HepG2 (cell line): ENCODE results near the gene ETV5. TPM values are rescaled to one million over a fixed set of nuclear protein-coding genes. Genes with fewer than 3 reads are reported as not detected.

ENCODE experiments used
- ATAC-seq: fragments of 200-7000 bp; cut with Tn5 transposase; 3 replicates; pipeline ENCODE4 v1.9.1; 2020; ENCODE audit warnings: mild to moderate bottlenecking, moderate library complexity
- BruUV-seq: library from RNA; stranded (reverse); fragments of 400-500 nt; replicated peaks from 2 replicates; lab custom pipeline; 2021; lab: Mats Ljungman, UMichigan
- CTCF ChIA-PET: fragments of 300-600 bp; formaldehyde crosslinking; extraction: SDS; loops from one replicate; lab custom pipeline; 2021; ENCODE audit warnings: low total read pairs, inconsistent platforms, low intra/inter-chr PET ratio; lab: Yijun Ruan, JAX
- POLR2A ChIA-PET: fragments of 350-600 bp; sonication (Branson Sonifier 250); formaldehyde crosslinking; loops from one replicate; lab custom pipeline; 2020; ENCODE audit warnings: antibody characterized with exemption, inconsistent platforms; lab: Yijun Ruan, JAX
- DNase-seq: peaks from one replicate; pipeline ENCODE4 v3.0.0-alpha.2; 2015; ENCODE audit warnings: low spot score
- FAIRE-seq: peaks from 3 replicates; lab custom pipeline; 2011; peaks lifted over from hg19 to GRCh38; lab: Jason Lieb, UNC
- H2AFZ ChIP-seq: one replicate; pipeline ENCODE4 v1.6.1; 2011; ENCODE audit warnings: low read length, inconsistent platforms
- H3K27ac ChIP-seq: fragments of 300-600 bp; 3 replicates; pipeline ENCODE4 v1.8.0; 2011; ENCODE audit warnings: mixed run types, mild to moderate bottlenecking, mixed read lengths, low read length, inconsistent platforms; ENCODE audit not compliant: insufficient read depth; ENCODE audit errors: extremely low read length
- H3K27me3 ChIP-seq, 2 experiments: fragments of 200-600 bp in 1 of 2; 2 replicates in 1 of 2; 3 replicates in 1 of 2; pipeline versions ENCODE4 v1.6.0 to v1.8.0; 2011; ENCODE audit warnings: low read length in 2 of 2, mild to moderate bottlenecking in 2 of 2, moderate library complexity in 2 of 2, inconsistent platforms in 1 of 2; ENCODE audit not compliant: insufficient read depth in 2 of 2, control insufficient read depth in 1 of 2
- H3K36me3 ChIP-seq, 2 experiments: fragments of 200-600 bp in 1 of 2; replicated peaks in 1 of 2; 2 replicates in 1 of 2; 3 replicates in 1 of 2; pipeline versions ENCODE4 v1.5.1 to v1.8.0; 2011; ENCODE audit warnings: low read length in 2 of 2, inconsistent platforms in 1 of 2; ENCODE audit not compliant: insufficient read depth in 2 of 2, control insufficient read depth in 1 of 2
- H3K4me1 ChIP-seq: 2 replicates; pipeline ENCODE4 v1.5.1; 2012; ENCODE audit warnings: low read length, inconsistent platforms; ENCODE audit not compliant: insufficient read depth
- H3K4me2 ChIP-seq: 2 replicates; pipeline ENCODE4 v1.6.0; 2011; ENCODE audit warnings: low read depth, low read length, inconsistent platforms
- H3K4me3 ChIP-seq, 3 experiments: fragments of 200-600 bp in 1 of 3; sonication (generic), shearing (Covaris generic) in 1 of 3; replicated peaks in 1 of 3; 2 replicates each; pipeline ENCODE4 v1.5.1; 2011 to 2016; ENCODE audit warnings: low read length in 3 of 3, inconsistent platforms in 2 of 3, low read depth in 2 of 3, mild to moderate bottlenecking in 2 of 3, control low read depth in 1 of 3, mixed read lengths in 1 of 3; ENCODE audit not compliant: insufficient read depth in 1 of 3
- H3K79me2 ChIP-seq: one replicate; pipeline ENCODE4 v1.6.1; 2011; ENCODE audit warnings: low read length, inconsistent platforms; ENCODE audit not compliant: insufficient read depth
- H3K9ac ChIP-seq: 2 replicates; pipeline ENCODE4 v1.6.0; 2011; ENCODE audit warnings: mild to moderate bottlenecking, low read depth, low read length, inconsistent platforms; ENCODE audit not compliant: insufficient read depth
- H3K9me3 ChIP-seq: 2 replicates; pipeline ENCODE4 v1.5.1; 2012; ENCODE audit warnings: mild to moderate bottlenecking, low read length
- H4K20me1 ChIP-seq: 2 replicates; pipeline ENCODE4 v1.6.0; 2011; ENCODE audit warnings: inconsistent platforms, mild to moderate bottlenecking, low read length, moderate library complexity; ENCODE audit not compliant: insufficient read depth
- ATF6 ChIP-seq: sonication (generic); formaldehyde crosslinking; conservative IDR thresholded peaks from 2 replicates; pipeline ENCODE4 v1.4.0; 2020; ENCODE audit warnings: missing genetic modification reagents
- EHMT2 ChIP-seq: fragments of 200-600 bp; sonication (generic); IDR thresholded peaks from 2 replicates; pipeline ENCODE4 v1.7.0; 2017; ENCODE audit warnings: antibody characterized with exemption, low read depth, low read length, borderline replicate concordance
- HMGA1 ChIP-seq: sonication (generic); formaldehyde crosslinking; conservative IDR thresholded peaks from 2 replicates; pipeline ENCODE4 v1.4.0; 2020; ENCODE audit warnings: missing genetic modification reagents
- KDM2A ChIP-seq: sonication (generic); formaldehyde crosslinking; IDR thresholded peaks from 2 replicates; pipeline ENCODE4 v1.4.0; 2020; ENCODE audit warnings: low read depth, missing genetic modification reagents, borderline replicate concordance
- MED8 ChIP-seq: sonication (generic); formaldehyde crosslinking; IDR thresholded peaks from 2 replicates; pipeline ENCODE4 v1.8.1; 2023; ENCODE audit warnings: mild to moderate bottlenecking, missing genetic modification reagents; ENCODE audit not compliant: insufficient replicate concordance
- PITX1 ChIP-seq: sonication (generic); formaldehyde crosslinking; IDR thresholded peaks from 2 replicates; pipeline ENCODE4 v1.5.1; 2020; ENCODE audit warnings: mild to moderate bottlenecking, missing genetic modification reagents
- SAP130 ChIP-seq: IDR thresholded peaks from 2 replicates; pipeline ENCODE4 v1.6.1; 2016; ENCODE audit warnings: low read depth
- ZNF484 ChIP-seq: sonication (generic); formaldehyde crosslinking; IDR thresholded peaks from 2 replicates; pipeline ENCODE4 v1.5.1; 2020; ENCODE audit warnings: mild to moderate bottlenecking, low read depth, missing genetic modification reagents, borderline replicate concordance
- ZNF672 ChIP-seq: sonication (generic); formaldehyde crosslinking; IDR thresholded peaks from 2 replicates; pipeline ENCODE4 v1.8.1; 2022; ENCODE audit warnings: missing genetic modification reagents
- ZNF83 ChIP-seq: sonication (generic); formaldehyde crosslinking; IDR thresholded peaks from 2 replicates; pipeline ENCODE4 v1.4.0; 2020; ENCODE audit warnings: missing genetic modification reagents, mild to moderate bottlenecking, borderline replicate concordance
- WGBS: methylation state at CpG from one replicate; pipeline ENCODE4 v1.1.6; 2017; ENCODE audit warnings: low lambda C conversion rate; 5-methylcytosine and 5-hydroxymethylcytosine counted together
- in situ Hi-C: cut with HindIII; loops from 2 replicates; pipeline ENCODE4 v1.10.0; 2017; ENCODE audit warnings: low pct_unique_long_range_greater_than_20kb; ENCODE audit not compliant: extremely low pct_ligation_motif_present
- intact Hi-C: fragments of 100-400 bp; cut with micrococcal nuclease; formaldehyde crosslinking; loops from one replicate; pipeline ENCODE4 v1.10.0; 2022; ENCODE audit not compliant: unreplicated experiment
- polyA plus RNA-seq, 8 experiments: library from polyadenylated mRNA; depleted of rRNA in 3 of 8; stranded (reverse) in 7 of 8; unstranded in 1 of 8; fragments of >200 nt; fragmentation: Illumina TruSeq in 4 of 8; extraction: Trizol in 4 of 8; gene quantifications; 2 replicates each; pipeline versions ENCODE4 v1.2.1 to v1.2.3, GENCODE V29; 2011 to 2016; ENCODE audit warnings: low read depth in 4 of 8, missing spikeins in 1 of 8, mixed read lengths in 1 of 8; ENCODE audit not compliant: insufficient read depth in 1 of 8
- total RNA-seq, 5 experiments: library from RNA; depleted of rRNA; stranded (reverse); fragments of >200 nt; fragmentation: Illumina TruSeq; extraction: Trizol; gene quantifications; 2 replicates each; pipeline ENCODE4 v1.2.3, GENCODE V29; 2016; ENCODE audit warnings: low read depth in 1 of 5

The ETV5 gene
- total and polyA plus RNA-seq, 2 of the 13 experiments (the other 11 are each of a cell fraction or from before 2014, with no cell fraction given): 52.9 to 57.2 TPM

- FAIRE-seq: no peak
- POLR2A ChIA-PET: no interaction called here
- no peaks in the 10 kb centered on the region for H3K27me3 ChIP-seq
- H3K79me2 ChIP-seq: no peaks in the 10 kb centered on the region
- no peak overlapping the region for H3K4me3 ChIP-seq
- in situ Hi-C loops (no loop called here), intact Hi-C loops (no loop called here)
- H3K36me3 ChIP-seq: peaks cover 0 to 5% of the 10 kb centered on the region in 2 experiments; a peak in 3 of 5 replicates
- no peaks in the 10 kb centered on the region for H4K20me1 ChIP-seq
- H3K4me1 ChIP-seq: no peaks in the 10 kb centered on the region
- CTCF ChIA-PET: no interaction called here
- no peak for ATAC-seq
- H3K9ac ChIP-seq: no peak overlapping the region
- no peak overlapping the region for H2AFZ ChIP-seq
- DNase-seq: no peak
- no peak overlapping the region for H3K27ac ChIP-seq
- H3K9me3 ChIP-seq: no peaks in the 10 kb centered on the region
- H3K4me2 ChIP-seq: no peak overlapping the region
- WGBS: 100% methylated on average over 2 of the region's 2 CpGs
- TF ChIP-seq PITX1 (CRISPR knock-in tag) (no peak), ATF6 (CRISPR knock-in tag) (no peak), EHMT2 (no peak), KDM2A (CRISPR knock-in tag) (no peak)
- BruUV-seq: no TSS peak
Measured at GRCh38 chr3:186154641-186155040, 45.8 kb upstream of the ETV5 start.

- H3K4me2 ChIP-seq: no peak overlapping the region
- H3K9ac ChIP-seq: no peak overlapping the region
- no peaks in the 10 kb centered on the region for H3K27me3 ChIP-seq
- no TSS peak for BruUV-seq
- no peak overlapping the region for H2AFZ ChIP-seq
- ATAC-seq (no peak), FAIRE-seq (no peak), DNase-seq (no peak)
- no peak overlapping the region for H3K27ac ChIP-seq
- ChIA-PET CTCF (no interaction called here), POLR2A (no interaction called here)
- H3K36me3 ChIP-seq: peaks cover 1 to 3% of the 10 kb centered on the region in 2 experiments; a peak in 2 of 5 replicates
- whole genome bisulfite sequencing: 97% methylated on average over 9 of the region's 9 CpGs
- in situ Hi-C loops: no loop called here
- intact Hi-C loops: no loop called here
- no peaks in the 10 kb centered on the region for H4K20me1 ChIP-seq
- H3K4me3 ChIP-seq: no peak overlapping the region
- H3K9me3 ChIP-seq: no peaks in the 10 kb centered on the region
- no peaks in the 10 kb centered on the region for H3K4me1 ChIP-seq
- H3K79me2 ChIP-seq: no peaks in the 10 kb centered on the region
- no peak for TF ChIP-seq ZNF484
- TF ChIP-seq ZNF672 (CRISPR knock-in tag): no peak
- TF ChIP-seq ZNF83 (CRISPR knock-in tag): no peak
- TF ChIP-seq MED8: no peak
- no peak for TF ChIP-seq HMGA1 (CRISPR knock-in tag)
- no peak for TF ChIP-seq SAP130 (CRISPR knock-in tag)
Measured at GRCh38 chr3:186152889-186153292, 44.0 kb upstream of the ETV5 start.
